IPS-15b (cell line): ENCODE results near the gene NEBL.

Source experiments
- H3K27me3 ChIP-seq: one replicate; pipeline ENCODE4 v1.6.1; 2013; ENCODE audit warnings: low read length; ENCODE audit not compliant: control insufficient read depth, insufficient read depth
- H3K36me3 ChIP-seq: one replicate; pipeline ENCODE4 v1.6.1; 2013; ENCODE audit warnings: low read length; ENCODE audit not compliant: control insufficient read depth, insufficient read depth
- H3K4me1 ChIP-seq: one replicate; pipeline ENCODE4 v1.6.1; 2013; ENCODE audit warnings: mild to moderate bottlenecking, low read length; ENCODE audit not compliant: control insufficient read depth, insufficient read depth
- H3K4me3 ChIP-seq: one replicate; pipeline ENCODE4 v1.5.1; 2013; ENCODE audit warnings: low read depth, low read length
- H3K9ac ChIP-seq: one replicate; pipeline ENCODE4 v1.6.1; 2013; ENCODE audit warnings: low read depth, mild to moderate bottlenecking, low read length
- H3K9me3 ChIP-seq: one replicate; pipeline ENCODE4 v1.6.1; 2013; ENCODE audit warnings: mild to moderate bottlenecking, low read length; ENCODE audit not compliant: control insufficient read depth, insufficient read depth

Gene NEBL

GRCh38 chr10:20853276-20853675 lies 43.8 kb downstream of the NEBL start:
- H3K9me3 ChIP-seq, result no peaks in the 10 kb centered on the region
- no peak overlapping the region for H3K9ac ChIP-seq
- no peaks in the 10 kb centered on the region for H3K4me1 ChIP-seq
- H3K36me3 ChIP-seq, result no peaks in the 10 kb centered on the region
- no peaks in the 10 kb centered on the region for H3K27me3 ChIP-seq
- H3K4me3 ChIP-seq, result no peak overlapping the region

DNA sequence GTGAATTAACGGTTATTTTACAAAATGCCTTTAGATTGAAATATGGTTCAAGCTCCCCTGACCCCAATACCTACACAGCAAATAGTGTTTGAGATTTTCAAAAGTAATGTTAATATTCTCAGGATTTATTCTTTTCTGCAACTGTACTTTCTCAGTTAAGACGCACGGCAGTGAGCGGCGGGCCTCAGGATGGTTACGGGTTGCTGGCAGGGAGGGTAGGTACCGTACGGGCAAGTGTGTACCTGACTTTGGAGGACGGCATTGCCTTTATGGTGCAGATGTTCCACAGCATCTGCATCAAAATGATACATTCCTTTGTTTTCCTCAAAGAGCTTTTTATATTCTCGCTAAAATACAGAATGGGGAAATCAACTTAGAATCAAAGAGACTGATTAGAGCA lies 44.8 kb downstream of the NEBL start:
- Histone ChIP-seq H3K9ac (no peak overlapping the region), H3K4me1 (no peaks in the 10 kb centered on the region), H3K4me3 (no peak overlapping the region), H3K9me3 (no peaks in the 10 kb centered on the region), H3K27me3 (no peaks in the 10 kb centered on the region), H3K36me3 (no peaks in the 10 kb centered on the region)

- no peak overlapping the region for H3K4me3 ChIP-seq
These were observed 49.6 kb downstream of the NEBL start for GRCh38 chr10:20847512-20847911.

DNA sequence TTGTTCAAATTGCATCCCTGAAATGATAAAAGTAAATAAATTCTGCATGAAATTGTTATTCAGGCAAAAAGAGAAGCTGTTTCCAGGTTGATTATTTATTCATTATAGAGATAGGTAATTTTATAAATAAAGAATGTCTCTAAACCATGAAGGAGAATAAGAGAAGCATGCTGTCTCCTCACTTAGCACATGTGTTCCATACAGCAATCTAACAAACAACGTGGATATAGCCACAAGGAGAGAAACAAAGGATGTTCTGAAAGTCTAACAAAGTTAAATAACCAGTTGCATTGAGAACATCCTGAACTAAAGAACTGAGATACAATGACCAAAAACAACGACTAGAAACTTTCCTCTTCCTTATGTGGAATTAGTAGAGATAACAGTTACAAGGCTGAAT lies 50.8 kb downstream of the NEBL start:
- H3K36me3 ChIP-seq, result no peaks in the 10 kb centered on the region

More at GRCh38 chr10:20847512-20847911, 49.6 kb downstream of the NEBL start:
- no peaks in the 10 kb centered on the region for H3K36me3 ChIP-seq
- no peaks in the 10 kb centered on the region for H3K9me3 ChIP-seq
- no peaks in the 10 kb centered on the region for H3K27me3 ChIP-seq
- no peak overlapping the region for H3K9ac ChIP-seq
- H3K4me1 ChIP-seq, result no peaks in the 10 kb centered on the region

DNA sequence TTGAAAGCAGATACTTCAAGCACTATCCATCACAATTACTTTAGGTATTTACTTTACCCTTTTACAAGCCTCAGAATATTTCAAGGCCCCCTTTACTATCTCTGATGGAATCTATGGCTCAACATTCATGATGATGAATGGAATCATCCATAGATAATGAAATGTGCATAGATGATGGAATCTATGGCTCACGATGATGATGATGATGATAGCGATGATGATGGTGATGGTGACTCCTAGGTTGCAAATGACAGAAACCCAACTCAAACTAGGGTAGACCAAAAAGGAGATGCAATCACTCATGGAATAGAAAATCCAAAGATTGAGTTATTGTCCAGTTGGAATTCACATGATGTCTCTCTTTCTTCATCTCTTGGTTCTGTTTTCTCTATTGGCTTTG lies 55.7 kb downstream of the NEBL start:
- no peak overlapping the region for H3K4me3 ChIP-seq
- no peaks in the 10 kb centered on the region for H3K4me1 ChIP-seq
- H3K36me3 ChIP-seq, result no peaks in the 10 kb centered on the region
- no peaks in the 10 kb centered on the region for H3K27me3 ChIP-seq
- H3K9me3 ChIP-seq, result no peaks in the 10 kb centered on the region
- no peak overlapping the region for H3K9ac ChIP-seq

More for the DNA sequence above, 50.8 kb downstream of the NEBL start:
- H3K9ac ChIP-seq, result no peak overlapping the region
- no peak overlapping the region for H3K4me3 ChIP-seq
- H3K9me3 ChIP-seq, result no peaks in the 10 kb centered on the region
- no peaks in the 10 kb centered on the region for H3K4me1 ChIP-seq
- no peaks in the 10 kb centered on the region for H3K27me3 ChIP-seq

- no peaks in the 10 kb centered on the region for H3K27me3 ChIP-seq
These were observed 57.2 kb downstream of the NEBL start for GRCh38 chr10:20839910-20840309.

GRCh38 chr10:20839141-20839540 lies 58.0 kb downstream of the NEBL start:
- Histone ChIP-seq H3K36me3 (no peaks in the 10 kb centered on the region), H3K4me1 (no peaks in the 10 kb centered on the region), H3K27me3 (no peaks in the 10 kb centered on the region), H3K9me3 (no peaks in the 10 kb centered on the region), H3K9ac (no peak overlapping the region), H3K4me3 (no peak overlapping the region)

More at GRCh38 chr10:20839910-20840309, 57.2 kb downstream of the NEBL start:
- Histone ChIP-seq H3K36me3 (no peaks in the 10 kb centered on the region), H3K9ac (no peak overlapping the region), H3K9me3 (no peaks in the 10 kb centered on the region), H3K4me1 (no peaks in the 10 kb centered on the region), H3K4me3 (no peak overlapping the region)

GRCh38 chr10:20836401-20836800 lies 60.7 kb downstream of the NEBL start:
- no peaks in the 10 kb centered on the region for H3K9me3 ChIP-seq
- H3K36me3 ChIP-seq, result no peaks in the 10 kb centered on the region
- no peak overlapping the region for H3K9ac ChIP-seq
- no peaks in the 10 kb centered on the region for H3K4me1 ChIP-seq
- no peak overlapping the region for H3K4me3 ChIP-seq
- no peaks in the 10 kb centered on the region for H3K27me3 ChIP-seq

DNA sequence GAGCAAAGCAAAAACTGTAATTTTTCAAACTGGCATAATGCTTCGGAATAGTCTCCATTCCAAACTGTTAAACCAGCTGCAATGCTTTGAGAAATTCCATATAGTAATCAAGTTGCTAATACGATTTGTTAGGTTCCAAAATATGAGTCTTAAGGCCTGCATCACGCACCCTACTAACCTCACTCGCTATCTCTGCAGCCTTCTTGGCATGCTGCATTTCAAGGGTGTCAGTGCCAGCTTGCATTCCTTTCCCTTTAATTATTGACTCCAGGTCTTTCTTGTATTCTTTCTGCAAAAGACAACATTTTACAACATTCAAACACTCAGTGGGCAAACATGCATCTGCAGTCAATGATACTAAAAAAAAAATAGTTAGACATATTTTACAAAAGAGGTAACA lies 61.8 kb downstream of the NEBL start:
- Histone ChIP-seq H3K27me3 (no peaks in the 10 kb centered on the region), H3K9me3 (no peaks in the 10 kb centered on the region), H3K4me1 (no peaks in the 10 kb centered on the region), H3K4me3 (no peak overlapping the region), H3K9ac (no peak overlapping the region), H3K36me3 (no peaks in the 10 kb centered on the region)

DNA sequence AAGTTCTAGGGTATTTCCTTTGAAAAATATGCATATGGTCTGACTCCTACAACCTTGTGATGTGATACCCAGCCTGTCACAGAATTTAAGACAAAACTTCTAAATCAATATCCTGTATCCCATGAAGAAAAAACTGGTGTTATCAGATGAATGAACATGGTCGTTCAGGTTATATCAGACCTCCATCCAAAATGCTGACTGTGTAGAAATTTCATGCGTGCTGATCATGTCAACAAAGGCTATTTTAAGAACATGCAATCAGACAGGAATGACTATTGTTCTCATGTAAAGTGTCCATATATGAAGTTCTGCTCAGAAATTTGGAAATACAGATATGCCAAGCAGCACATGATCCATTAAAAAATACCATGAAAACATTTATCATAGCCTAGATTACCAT lies 62.3 kb downstream of the NEBL start:
- no peaks in the 10 kb centered on the region for H3K9me3 ChIP-seq
- H3K4me1 ChIP-seq, result no peaks in the 10 kb centered on the region
- H3K4me3 ChIP-seq, result no peak overlapping the region
- H3K36me3 ChIP-seq, result no peaks in the 10 kb centered on the region
- no peaks in the 10 kb centered on the region for H3K27me3 ChIP-seq
- H3K9ac ChIP-seq, result no peak overlapping the region

GRCh38 chr10:20822825-20823224 lies 74.3 kb downstream of the NEBL start:
- Histone ChIP-seq H3K4me1 (no peaks in the 10 kb centered on the region), H3K4me3 (no peak overlapping the region), H3K27me3 (no peaks in the 10 kb centered on the region), H3K9ac (no peak overlapping the region), H3K36me3 (no peaks in the 10 kb centered on the region), H3K9me3 (no peaks in the 10 kb centered on the region)

DNA sequence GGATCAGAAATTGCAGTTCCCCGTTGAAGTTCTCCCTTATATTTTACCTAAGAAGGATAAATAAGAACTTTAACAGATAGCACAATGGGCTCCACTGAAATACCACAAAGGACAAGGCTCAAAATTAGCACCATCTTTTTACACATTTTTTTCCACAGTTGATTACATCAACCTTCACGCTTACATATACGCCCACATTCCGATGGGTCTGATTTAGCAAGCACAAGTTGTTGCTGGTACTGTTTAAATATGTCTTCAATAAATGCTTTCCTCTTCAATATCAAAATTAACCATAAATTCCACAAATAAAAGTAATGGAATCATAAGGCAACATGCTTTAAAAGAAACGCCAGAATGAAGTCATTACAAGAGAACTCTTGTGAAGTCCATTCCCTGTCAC lies 79.5 kb downstream of the NEBL start:
- no peaks in the 10 kb centered on the region for H3K36me3 ChIP-seq
- H3K4me1 ChIP-seq, result no peaks in the 10 kb centered on the region
- H3K9me3 ChIP-seq, result no peaks in the 10 kb centered on the region
- H3K4me3 ChIP-seq, result no peak overlapping the region
- H3K27me3 ChIP-seq, result no peaks in the 10 kb centered on the region
- H3K9ac ChIP-seq, result no peak overlapping the region

DNA sequence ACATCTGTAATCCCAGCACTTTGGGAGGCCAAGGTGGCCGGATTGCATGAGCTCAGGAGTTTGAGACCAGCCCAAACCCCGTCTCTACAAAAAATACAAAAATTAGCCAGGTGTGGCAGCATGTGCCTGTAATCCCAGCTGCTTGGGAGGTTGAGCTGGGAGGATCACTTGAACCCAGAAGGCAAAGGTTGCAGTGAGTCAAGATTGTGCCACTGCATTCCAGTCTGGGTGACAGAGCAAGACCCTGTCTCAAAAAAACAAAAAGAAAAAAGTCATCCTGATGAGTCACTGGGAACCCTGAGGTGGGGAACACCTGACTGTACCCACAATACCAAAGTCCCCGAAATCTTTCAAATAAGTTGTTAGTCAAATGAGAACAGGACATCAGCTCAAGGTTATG lies 80.0 kb downstream of the NEBL start:
- H3K27me3 ChIP-seq, result no peaks in the 10 kb centered on the region
- no peaks in the 10 kb centered on the region for H3K9me3 ChIP-seq
- no peak overlapping the region for H3K9ac ChIP-seq
- H3K4me3 ChIP-seq, result no peak overlapping the region
- H3K36me3 ChIP-seq, result no peaks in the 10 kb centered on the region
- no peaks in the 10 kb centered on the region for H3K4me1 ChIP-seq
